HG03025 (cell line): ENCODE measurements around the gene TUBGCP6.
"Not testable (repeated sequence)": the region's sequence is repeated elsewhere in the genome, so short reads cannot be mapped to it uniquely, and the experiment has no call there.

Experiments
- ATAC-seq: cut with Tn5 transposase; IDR thresholded peaks from one replicate; pipeline ENCODE4 v1.9.1; 2021; ENCODE audit warnings: mild to moderate bottlenecking, moderate library complexity; ENCODE audit not compliant: unreplicated experiment, low FRiP score

The TUBGCP6 gene

DNA sequence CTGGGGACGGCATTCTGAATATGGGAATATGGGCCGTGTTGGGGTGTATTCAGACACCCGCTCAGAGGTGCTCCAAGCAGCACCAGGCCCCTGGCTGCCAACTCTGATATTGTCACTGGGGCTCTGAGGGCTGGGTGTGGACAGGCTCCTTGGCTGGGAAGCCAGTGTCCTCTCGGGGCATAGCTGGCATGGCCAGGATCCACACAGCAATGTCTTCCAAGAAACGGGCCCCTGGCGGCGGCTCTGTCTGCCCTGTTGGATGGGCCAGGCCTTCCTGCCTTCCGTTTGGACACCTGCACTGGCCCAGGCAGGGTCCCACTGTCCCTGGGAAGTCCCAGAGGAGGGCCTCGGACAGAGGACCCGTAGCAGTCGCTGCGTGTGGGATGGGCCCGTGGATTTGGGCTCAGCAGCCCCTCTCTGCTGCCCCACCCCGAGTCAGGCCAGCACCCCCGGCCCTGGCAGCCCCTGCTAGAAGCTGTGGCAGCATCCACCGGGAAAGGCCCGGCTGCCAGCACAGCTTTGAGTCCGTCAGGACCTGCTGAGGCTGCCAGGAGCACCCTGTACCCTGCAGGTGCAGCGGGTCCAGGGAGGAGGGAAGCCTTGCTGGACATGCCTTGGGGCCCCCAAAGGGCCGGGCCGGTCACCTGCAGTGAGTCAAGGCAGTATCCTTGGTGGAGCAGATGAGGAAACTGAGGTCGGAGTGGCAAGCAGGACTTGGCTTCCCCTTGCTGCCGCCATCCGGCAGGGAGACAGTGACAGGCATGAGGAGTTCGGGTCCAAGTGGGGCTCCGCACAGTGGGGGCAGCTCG, 70.2 kb downstream of the TUBGCP6 start:
- no peak for ATAC-seq

DNA sequence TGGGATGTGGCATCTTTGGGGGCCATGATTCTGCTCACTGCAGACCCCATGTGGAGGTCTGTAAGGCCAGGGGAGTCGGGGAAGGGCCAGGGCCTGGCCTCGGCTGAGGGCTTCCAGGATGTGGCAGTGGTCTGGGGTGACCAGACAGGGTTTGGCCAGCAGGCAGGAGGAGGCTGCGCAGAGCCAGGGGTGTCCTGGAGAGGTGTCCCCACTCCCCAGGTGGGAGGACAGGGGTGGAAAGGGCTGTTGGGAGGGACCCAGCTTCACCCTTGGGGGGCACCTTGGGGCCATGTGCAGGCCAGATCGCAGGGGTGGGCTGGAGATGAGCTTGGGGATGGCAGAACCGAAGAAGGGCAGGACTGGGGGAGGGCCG, 70.9 kb downstream of the TUBGCP6 start:
- no peak for ATAC-seq

DNA sequence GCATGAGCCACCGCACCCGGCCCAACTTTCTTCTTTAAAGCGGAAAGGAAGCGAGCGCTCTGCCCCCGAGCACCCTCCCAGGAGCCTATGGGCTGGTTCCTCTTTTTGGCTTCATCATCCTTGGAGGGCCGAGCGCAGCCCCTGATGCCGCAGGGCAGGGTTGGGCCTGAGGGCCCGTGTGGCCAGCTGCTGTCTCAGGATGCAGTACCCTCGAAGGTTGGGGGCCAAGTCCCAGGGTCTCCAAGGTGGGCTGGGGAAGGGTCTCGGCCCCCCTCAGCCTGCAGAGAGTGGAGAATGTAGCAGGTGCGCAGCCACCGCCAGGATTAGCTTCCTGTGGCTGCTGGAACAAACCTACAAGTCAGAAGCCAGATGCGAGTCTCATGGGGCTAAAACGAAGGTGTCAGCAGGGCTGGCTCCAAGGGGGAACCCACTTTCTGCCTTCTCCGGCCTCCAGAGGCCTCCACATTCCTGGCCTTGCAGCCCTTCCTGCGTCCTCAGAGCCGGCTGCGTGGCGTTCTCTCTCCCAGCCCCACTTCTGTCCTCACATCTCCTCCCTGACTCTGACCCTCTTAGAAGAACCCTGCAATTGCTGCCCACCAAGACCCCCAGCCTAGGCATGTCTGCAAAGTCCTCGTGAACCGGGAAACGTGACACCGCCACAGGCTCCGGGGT, 71.4 kb downstream of the TUBGCP6 start:
- no peak for ATAC-seq

DNA sequence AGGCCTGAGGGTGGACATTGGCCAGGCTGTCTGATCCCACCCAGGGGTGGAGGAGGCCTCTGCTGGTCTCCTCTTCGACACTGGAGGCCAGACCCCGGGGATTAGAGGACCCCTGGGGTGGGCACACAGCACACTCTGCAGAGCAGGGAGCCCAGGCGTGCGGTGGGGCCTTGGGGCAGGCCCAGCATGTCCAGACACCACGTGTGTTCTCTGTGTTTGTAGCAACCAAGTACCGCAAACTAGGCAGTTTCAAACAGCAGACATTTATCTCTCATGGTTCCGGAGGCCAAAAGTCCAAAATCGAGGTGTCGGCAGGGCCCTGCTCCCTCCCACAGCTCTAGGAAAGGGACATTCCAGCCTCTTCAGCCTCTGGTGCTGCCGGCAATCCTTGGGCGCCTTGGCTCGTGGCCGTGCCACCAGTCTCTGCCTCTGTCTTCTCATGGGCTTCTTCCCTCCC, 72.8 kb downstream of the TUBGCP6 start:
- no peak for ATAC-seq

DNA sequence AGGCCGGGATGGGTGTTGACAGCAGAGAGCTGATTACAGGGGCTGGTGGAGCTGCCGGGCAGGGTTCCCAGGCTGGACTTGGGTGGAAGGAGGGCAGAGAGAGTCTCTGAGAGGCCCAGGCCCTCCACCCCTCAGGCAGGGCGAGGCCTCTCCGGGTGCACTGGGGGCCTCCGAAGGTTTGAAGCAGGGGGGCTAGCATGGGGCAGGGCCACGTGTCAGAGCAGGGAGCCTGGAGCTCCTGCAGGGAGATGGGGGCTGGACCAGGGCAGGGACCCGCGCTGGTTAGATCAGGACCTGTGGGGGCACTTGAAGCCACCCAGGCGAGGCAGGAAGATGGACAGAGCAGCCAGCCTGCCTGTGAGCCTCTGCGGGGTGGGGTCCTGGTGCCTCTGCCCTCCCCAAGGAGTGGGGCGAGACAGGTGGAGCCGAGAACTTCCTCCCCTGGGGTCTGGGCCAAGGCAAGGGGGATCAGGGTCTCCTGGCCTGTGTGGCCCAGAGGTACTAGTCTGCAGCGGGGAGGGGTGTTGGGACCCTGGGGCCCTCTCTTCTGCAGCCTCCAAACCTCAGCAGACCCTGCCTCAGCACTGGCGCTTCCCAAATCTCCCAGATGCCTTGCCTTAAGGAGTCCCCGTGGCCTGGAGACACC, 73.4 kb downstream of the TUBGCP6 start:
- ATAC-seq, result no peak

DNA sequence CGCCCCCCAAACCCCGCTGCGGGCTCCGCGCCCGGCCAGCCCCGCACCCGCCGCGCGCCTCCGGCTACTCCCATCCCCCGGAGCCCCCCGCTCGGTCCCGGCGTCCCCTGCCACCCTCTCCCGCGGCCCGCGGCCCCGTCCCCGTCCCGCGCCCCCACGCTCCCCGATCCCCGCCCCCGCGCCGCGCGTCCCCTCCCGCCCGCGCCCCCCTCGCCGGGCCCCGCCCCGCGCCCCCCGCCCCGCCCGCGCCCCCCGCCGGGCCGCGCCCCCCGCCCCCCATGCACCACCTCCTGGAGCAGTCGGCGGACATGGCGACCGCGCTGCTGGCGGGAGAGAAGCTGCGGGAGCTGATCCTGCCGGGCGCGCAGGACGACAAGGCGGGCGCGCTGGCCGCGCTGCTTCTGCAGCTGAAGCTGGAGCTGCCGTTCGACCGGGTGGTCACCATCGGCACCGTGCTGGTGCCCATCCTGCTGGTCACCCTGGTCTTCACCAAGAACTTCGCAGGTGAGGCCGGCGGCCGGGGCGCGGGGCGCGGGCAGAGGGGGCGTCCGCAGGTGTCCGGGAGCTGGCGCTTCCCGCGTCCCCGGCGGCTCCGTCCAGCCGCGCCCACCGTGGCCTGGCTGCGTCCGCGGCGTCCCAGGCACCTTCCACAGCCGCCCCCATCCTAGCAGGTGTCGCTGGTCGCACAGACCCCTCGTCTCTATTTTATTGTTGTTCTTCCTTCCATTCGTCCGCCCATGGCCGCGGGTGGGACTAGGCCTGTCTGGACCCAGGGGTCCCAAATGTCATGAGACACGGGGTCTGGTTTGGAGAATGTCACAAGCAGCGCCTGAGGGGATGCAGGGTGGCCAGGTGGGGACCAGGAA, 74.1 kb downstream of the TUBGCP6 start, which contains the start of gene PANX2:
TSS of gene PANX2 (plus strand) at position 279 of the 866 bp plus-strand sequence. CDS start at position 279, 0 bp downstream.
- ATAC-seq, result no peak

DNA sequence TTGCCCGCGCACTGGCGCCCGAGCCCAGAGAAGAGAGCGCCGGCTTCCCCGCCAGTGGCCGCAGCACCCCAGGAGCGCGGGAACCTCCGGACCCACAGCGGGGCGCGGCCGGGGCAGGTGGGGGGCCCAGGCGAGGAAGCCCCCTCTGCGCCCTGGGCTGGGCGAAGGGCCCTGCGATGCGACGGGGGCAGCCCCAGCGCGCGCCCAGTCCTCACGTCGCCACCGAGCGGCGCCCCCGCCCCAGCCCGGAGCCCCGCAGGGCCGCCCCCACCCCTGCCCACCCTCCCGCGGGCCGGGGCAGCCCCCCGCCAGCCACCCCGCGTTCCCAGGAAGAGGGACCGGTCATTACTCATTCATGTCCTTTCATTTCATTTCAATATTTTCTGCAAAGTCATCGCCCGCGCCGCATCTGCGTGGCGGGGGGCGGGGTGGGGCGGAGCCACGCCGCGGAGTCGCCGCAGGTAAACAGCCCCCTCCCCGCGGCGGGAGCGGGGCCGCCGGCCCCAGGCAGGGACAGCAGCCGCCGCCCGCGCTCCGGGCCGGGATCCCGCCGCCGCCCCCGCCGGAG, 75.0 kb downstream of the TUBGCP6 start:
- no peak for ATAC-seq

DNA sequence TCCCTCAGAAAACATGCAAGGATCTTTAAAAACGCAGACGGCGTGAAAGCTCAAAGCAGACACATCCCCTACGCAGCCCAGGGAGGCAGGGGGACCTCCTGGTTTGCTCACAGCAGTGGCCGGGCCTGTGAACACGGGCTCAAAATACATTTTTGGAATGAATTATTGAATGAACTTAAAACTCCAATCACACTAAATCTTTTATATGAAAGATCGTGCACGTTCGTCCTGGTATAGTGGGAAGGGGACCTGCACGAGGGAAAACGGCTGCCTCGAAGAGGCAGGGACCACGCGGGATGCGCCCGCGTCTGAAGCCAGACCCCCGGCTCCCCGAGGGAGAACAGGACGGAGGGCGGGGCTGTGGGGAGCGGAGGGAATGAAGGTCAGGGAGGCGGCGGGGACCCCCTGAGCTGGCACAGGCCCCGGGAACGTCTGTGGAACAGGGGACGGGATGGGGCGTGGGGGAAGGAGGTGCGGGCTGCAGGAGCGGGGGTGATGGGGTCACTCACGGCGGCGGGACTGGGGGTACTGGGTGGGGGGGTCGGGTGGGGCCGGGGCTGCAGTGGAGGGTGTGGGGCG, 75.6 kb downstream of the TUBGCP6 start:
- no peak for ATAC-seq

DNA sequence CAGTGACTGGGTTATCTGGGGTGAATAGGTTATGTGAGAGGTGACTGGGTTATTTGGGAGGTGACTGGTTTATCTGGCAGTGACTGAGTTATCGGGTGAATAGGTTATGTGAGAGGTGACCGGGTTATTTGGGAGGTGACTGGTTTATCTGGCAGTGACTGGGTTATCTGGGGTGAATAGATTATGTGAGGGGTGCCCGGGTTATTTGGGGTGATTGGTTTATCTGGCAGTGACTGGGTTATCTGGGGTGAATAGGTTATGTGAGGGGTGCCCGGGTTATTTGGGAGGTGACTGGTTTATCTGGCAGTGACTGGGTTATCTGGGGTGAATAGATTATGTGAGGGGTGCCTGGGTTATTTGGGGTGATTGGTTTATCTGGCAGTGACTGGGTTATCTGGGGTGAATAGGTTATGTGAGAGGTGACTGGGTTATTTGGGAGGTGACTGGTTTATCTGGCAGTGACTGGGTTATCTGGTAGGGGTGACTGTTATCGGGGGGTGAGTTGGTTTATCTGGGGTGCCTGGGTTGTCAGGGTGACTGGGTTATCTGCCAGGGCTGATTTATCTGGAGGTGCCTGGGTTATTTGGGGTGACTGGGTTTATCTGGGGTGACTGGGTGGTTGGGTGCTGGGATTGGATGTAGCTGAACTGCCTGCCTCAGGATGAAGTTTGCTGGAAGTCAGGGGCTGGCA, 76.2 kb downstream of the TUBGCP6 start:
- not testable (repeated sequence) for ATAC-seq

DNA sequence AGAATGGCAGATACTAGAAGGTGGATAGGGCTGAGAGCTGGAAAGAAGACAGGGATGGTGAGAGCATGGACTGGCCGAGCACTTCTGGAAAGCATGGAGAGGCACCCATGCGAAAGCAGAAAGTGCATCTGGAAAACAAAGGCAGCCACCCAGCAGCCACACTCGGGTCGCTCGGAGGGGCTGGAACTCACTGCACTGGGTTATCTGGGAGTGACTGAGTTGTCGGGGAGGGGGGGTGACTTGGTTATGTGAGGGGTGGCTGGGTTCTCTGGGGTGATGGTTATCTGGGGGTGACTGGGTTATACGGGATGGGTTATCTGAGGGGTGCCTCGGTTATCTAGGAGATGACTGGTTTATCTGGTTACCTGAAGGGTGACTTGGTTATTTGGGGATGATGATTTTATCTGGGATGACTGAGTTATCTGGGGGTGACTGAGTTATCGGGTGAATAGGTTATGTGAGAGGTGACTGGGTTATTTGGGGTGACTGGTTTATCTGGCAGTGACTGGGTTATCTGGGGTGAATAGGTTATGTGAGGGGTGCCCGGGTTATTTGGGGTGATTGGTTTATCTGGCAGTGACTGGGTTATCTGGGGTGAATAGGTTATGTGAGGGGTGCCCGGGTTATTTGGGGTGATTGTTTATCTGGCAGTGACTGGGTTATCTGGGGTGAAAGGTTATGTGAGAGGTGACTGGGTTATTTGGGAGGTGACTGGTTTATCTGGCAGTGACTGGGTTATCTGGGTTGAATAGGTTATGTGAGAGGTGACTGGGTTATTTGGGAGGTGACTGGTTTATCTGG, 76.9 kb downstream of the TUBGCP6 start:
- no peak for ATAC-seq
